Lower lobe of right lung (tissue), 2 donors: ENCODE results near the gene LRIG1. TPM values are rescaled to one million over a fixed set of nuclear protein-coding genes. Genes with fewer than 3 reads are reported as not detected.

ENCODE experiments used
- ATAC-seq, 2 donors: fragments of 200-7000 bp; cut with Tn5 transposase; one replicate each; pipeline ENCODE4 v1.9.1; 2020 to 2022; ENCODE audit warnings: mild to moderate bottlenecking in 2 of 2, moderate library complexity in 2 of 2
- DNase-seq: peaks from one replicate; pipeline ENCODE4 v3.0.0-alpha.2; 2020
- H3K27ac ChIP-seq: fragments of 200-600 bp; one replicate; pipeline ENCODE4 v1.8.0; 2022
- H3K27me3 ChIP-seq: fragments of 200-600 bp; one replicate; pipeline ENCODE4 v1.8.0; 2022; ENCODE audit warnings: low read depth
- H3K36me3 ChIP-seq: fragments of 200-600 bp; one replicate; pipeline ENCODE4 v1.8.0; 2022; ENCODE audit warnings: mild to moderate bottlenecking
- H3K4me1 ChIP-seq: fragments of 200-600 bp; one replicate; pipeline ENCODE4 v1.8.0; 2022
- H3K4me3 ChIP-seq: fragments of 200-600 bp; one replicate; pipeline ENCODE4 v1.8.0; 2022; ENCODE audit warnings: mild to moderate bottlenecking
- H3K9me3 ChIP-seq: fragments of 200-600 bp; one replicate; pipeline ENCODE4 v1.8.0; 2022
- intact Hi-C: fragments of 100-400 bp; cut with DNase I; formaldehyde crosslinking; loops from one replicate; pipeline ENCODE4 v1.11.0; 2022
- total RNA-seq: library from RNA; stranded (reverse); fragmentation: NEBNext Ultra II Directional; extraction: Animal tissue kit (Norgen Biotek cat#: 25700); gene quantifications from one replicate; pipeline ENCODE4 v1.2.1, GENCODE V29; 2021
- TF ChIP-seq, protein P1 (sequence below): fragments of 200-600 bp; IDR thresholded peaks from one replicate; pipeline ENCODE4 v1.8.0; 2022; ENCODE audit warnings: antibody characterized with exemption, mild to moderate bottlenecking
- donor health status: DM: no; HTN: yes; CAD: no; lungs with severe emphysema.

LRIG1 gene
- total RNA-seq, 1 donor from 2014 or later: 54.2 TPM

DNA sequence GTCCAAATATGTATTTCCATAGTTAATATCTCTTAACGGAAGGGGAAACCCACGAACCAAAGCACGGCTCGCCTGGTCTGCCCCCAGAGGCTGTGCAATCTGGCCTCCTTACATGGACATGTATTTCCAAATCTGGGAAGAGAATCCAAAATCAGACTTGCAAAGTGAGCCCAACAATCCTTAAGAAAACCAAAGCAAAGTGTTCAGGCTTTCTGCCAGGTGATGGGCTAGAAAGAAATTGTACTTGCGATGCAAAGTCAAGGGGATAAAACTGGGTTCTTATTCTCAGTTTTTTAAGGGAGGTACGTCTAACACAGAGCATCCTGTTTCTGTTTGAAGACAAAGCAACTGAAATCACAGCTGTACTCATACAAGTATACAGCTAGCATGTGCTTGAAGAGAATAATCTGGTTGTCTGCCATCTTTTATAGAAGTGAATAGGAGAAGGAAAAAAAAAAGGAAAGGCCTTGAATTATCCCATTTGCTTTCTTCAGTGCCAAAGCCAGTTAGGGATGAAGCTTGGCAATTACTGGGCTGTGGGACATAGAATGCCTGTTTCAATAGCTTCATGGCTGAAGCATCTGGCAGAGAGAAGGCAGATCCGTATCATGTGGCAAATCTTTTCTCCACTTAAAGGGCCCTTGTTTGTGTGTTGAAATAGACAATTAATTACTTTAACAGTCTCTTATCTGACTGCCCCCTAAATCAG, 48.4 kb downstream of the LRIG1 start:
- intact Hi-C loops: no loop called here
- Histone ChIP-seq H3K4me3 (no peak overlapping the region), H3K27ac (no peak overlapping the region), H3K27me3 (no peaks in the 10 kb centered on the region), H3K4me1 (peaks cover 61% of the 10 kb centered on the region), H3K36me3 (peaks cover 7% of the 10 kb centered on the region), H3K9me3 (no peaks in the 10 kb centered on the region)
- no peak for DNase-seq
- TF ChIP-seq, protein P1, sequence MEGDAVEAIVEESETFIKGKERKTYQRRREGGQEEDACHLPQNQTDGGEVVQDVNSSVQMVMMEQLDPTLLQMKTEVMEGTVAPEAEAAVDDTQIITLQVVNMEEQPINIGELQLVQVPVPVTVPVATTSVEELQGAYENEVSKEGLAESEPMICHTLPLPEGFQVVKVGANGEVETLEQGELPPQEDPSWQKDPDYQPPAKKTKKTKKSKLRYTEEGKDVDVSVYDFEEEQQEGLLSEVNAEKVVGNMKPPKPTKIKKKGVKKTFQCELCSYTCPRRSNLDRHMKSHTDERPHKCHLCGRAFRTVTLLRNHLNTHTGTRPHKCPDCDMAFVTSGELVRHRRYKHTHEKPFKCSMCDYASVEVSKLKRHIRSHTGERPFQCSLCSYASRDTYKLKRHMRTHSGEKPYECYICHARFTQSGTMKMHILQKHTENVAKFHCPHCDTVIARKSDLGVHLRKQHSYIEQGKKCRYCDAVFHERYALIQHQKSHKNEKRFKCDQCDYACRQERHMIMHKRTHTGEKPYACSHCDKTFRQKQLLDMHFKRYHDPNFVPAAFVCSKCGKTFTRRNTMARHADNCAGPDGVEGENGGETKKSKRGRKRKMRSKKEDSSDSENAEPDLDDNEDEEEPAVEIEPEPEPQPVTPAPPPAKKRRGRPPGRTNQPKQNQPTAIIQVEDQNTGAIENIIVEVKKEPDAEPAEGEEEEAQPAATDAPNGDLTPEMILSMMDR: no peak
- no peak for ATAC-seq

DNA sequence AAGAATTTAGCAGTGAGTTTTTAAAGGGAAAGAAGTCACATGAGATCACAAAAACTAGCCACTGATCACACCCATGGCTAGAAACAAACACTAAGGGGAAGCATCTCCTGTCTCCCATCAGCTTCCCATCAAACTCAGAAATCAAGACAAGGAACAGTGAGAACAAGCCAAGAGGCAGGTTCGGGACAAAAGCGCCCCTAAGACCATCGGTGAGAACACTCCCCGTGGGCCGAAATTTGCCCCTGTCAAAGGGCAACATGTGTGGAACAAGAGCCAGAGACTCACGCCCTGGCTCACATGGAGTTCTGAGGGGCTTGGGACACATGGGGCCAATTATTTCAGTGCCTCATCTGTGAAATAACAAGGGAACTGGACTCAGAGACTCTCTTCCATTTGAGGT, 49.1 kb downstream of the LRIG1 start:
- H3K27ac ChIP-seq: peak overlapping the region; percentile 40
- H3K27me3 ChIP-seq: no peaks in the 10 kb centered on the region
- H3K4me3 ChIP-seq: no peak overlapping the region
- no peaks in the 10 kb centered on the region for H3K9me3 ChIP-seq
- intact Hi-C loops: no loop called here
- no peak for DNase-seq
- TF ChIP-seq, protein P1: no peak
- peaks cover 3% of the 10 kb centered on the region for H3K36me3 ChIP-seq
- H3K4me1 ChIP-seq: peaks cover 61% of the 10 kb centered on the region
- no peak for ATAC-seq

DNA sequence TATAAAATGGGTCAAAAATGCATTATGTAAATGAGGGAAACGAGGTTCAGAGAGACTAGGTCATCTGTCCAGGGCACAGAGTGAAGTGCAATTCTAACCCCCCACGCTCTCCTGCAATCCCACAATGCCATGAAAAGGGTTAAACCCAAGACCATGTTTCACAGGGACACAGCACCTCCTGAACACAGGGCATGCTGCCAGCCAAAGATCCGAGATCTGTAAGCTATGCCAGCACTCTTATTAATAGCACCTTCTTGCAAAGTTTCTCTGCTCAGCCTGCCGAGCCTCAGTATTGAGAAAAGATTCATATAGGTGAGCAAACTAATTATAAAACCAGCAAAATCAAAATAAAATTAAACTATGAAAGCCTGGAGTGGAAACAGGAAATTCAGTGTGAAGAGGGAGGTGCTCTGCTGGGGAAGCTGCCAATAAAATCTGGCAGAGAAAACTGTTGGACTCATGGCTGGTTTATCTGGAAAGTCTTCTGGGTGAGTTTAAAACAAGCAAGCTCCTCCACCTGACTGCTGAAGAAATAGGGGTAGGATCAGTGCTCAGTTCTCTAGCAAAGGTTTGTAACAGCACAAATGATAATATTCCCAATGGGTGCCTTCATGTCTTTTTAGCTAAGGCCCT, 50.3 kb downstream of the LRIG1 start:
- Histone ChIP-seq H3K4me3 (peak overlapping the region; percentile 22), H3K27me3 (no peaks in the 10 kb centered on the region), H3K4me1 (peaks cover 61% of the 10 kb centered on the region), H3K36me3 (no peaks in the 10 kb centered on the region), H3K9me3 (no peaks in the 10 kb centered on the region), H3K27ac (peak overlapping the region; percentile 21)
- TF ChIP-seq, protein P1: no peak
- DNase-seq (no peak), ATAC-seq (peak; percentile 52 to 80)
- intact Hi-C loops: no loop called here

DNA sequence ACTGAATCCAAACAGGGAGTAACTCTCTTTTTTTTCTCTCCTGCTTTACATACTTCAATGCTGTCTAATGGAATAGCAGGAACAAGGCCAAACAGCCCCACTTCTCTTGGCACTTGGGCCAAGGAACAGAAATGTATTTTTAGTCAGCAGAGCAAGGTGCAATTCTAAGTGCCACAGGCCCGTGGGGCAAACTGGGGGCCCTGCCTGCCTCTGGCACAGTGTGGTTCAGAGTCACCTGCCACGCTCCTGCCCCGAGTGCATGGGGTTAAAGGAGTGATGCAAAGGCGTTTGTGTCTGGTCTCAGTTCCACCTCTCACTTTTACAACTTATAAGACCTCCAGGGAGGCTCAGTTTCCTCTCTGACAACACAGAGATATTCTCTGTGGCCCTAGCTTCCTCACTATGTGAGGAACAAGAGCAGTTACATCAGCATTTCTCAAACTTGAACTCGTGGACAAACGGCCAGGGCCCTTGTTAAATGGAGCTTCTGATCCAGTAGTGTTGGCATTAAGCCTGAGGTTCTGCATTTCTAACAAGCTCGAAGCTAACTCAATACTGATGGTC, 51.3 kb downstream of the LRIG1 start:
- peak overlapping the region; percentile 44 for H3K27ac ChIP-seq

DNA sequence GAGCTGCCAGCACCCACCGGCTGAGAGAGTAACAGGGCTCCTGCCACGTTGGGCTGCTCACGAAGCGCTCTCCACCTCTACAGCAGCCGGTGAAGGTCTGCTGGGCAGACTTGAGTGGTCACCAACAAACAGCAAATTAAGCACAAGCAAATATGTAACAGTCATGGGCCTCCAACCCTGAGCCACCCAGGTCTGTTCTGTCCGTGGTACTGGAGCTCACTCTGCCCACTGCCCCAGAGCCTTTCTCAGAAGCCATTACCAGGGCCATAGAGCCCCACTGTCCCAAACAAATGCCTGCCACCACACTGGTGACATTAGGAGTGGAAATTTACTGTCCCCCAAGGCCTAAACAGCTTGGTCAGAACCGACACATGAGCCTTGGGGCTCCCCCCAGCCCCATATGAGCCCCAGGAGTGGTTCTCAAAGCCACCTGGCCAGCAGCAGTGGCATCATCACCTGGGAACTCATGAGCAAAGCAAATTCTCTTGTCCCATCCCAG, 56.6 kb downstream of the LRIG1 start:
- Histone ChIP-seq H3K4me1 (peaks cover 40% of the 10 kb centered on the region), H3K27ac (peak overlapping the region; percentile 31), H3K9me3 (no peaks in the 10 kb centered on the region), H3K27me3 (no peaks in the 10 kb centered on the region), H3K36me3 (no peaks in the 10 kb centered on the region), H3K4me3 (no peak overlapping the region)
- DNase-seq: no peak
- TF ChIP-seq, protein P1: no peak
- intact Hi-C loops: no loop called here
- no peak for ATAC-seq

More for the DNA sequence above, 51.3 kb downstream of the LRIG1 start:
- DNase-seq: no peak
- intact Hi-C loops: no loop called here
- no peaks in the 10 kb centered on the region for H3K36me3 ChIP-seq
- ATAC-seq: peak; percentile 34 to 41
- H3K4me3 ChIP-seq: no peak overlapping the region
- H3K4me1 ChIP-seq: peaks cover 60% of the 10 kb centered on the region
- H3K9me3 ChIP-seq: no peaks in the 10 kb centered on the region
- TF ChIP-seq, protein P1: no peak
- H3K27me3 ChIP-seq: no peaks in the 10 kb centered on the region
